ENCODE measurements around the gene AXIN1. TPM values are rescaled to one million over a fixed set of nuclear protein-coding genes. Genes with fewer than 3 reads are reported as not detected.
"Not testable (repeated sequence)": the region's sequence is repeated elsewhere in the genome, so short reads cannot be mapped to it uniquely, and the experiment has no call there.

AXIN1 gene
- total RNA-seq, 2 donors from 2014 or later, result 32.8 to 38.4 TPM

DNA sequence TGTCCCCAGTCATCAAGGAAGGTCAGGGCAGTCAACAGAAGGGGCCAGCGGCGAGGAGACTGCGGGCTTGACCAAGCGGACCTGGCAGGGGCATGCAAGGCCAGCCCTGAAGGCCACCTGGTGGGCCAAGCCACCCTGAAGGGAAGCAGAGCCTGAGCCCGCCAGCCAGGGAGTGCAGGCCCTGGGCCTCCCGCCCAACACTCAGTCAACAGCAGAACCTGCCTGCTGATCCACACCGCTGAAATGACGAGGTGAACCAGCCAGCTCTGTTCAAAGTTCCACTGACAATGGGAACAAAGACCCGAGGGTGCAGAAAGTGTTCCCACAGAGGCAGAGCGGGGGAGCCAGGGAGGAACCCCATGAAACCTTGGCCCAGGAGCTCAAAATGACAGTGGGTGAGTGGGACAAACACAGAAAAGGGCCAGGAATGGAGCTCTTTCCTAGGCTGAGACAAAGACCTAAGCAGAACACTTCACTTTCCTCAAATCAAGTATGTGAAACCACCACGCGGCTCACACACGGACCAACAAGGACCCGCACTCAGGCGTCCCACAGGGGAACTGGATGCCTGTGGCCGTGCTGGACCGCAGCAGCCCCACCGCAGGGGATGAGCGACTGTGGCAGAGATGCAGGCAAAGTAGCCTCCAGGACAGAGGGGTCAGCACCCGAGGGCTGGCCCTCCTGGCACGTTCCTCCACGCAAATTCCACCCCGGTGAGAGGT lies 12.0 kb downstream of the AXIN1 start:
- ATAC-seq (peak; percentile 43), DNase-seq (no peak)
- intact Hi-C loops (cut with DNase I, micrococcal nuclease), result no loop called here

DNA sequence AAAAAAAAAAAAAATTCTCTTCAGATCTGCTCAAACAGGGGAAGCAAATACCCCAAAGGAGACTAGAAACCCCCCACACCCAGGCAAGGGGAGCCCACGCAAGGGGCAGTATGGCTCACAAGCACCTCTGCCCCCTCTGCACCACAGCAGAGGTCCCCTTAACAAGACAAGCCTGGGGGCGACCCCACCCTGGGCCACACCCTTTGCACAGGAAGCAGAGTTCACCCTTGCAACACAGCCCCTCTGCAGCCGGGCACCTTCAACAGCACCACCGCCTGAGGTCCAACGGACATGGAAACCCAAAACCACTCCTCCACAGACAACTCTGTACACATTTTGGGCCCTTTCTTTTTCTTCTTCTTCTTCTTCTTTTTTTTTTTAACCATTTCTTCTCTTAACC lies 12.8 kb downstream of the AXIN1 start:
- intact Hi-C loops (cut with DNase I, micrococcal nuclease), result no loop called here
- DNase-seq, result no peak
- ATAC-seq, result peak; percentile 75

DNA sequence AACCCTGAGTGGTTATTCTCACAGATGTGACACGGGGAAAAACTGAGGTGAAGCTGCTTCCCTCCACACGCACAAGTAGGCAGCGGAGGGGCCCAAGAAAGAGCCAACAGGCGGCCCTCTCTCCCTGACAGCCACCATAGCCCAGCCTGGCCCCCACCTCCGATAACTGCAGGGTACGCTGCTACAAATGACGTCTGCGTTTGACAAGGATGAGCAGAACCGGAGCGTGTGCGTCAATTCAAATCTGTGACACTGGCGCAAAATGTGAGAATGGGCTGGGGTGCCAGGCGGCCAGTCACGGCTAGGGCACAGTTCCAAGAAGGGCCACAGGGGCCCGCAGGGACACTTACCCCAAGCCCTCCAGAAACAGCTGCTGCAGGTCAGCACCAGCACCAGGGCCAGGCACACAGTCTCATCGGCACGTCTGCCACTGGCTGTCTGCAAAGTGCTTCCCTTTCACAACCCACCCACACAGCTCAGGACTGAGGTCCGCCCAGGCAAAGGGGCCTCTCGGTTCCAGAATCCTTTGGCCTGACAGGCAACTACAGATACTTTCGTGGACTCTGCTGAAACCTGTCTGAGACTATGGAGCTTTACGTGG lies 14.4 kb downstream of the AXIN1 start:
- no peak for DNase-seq
- intact Hi-C loops (cut with DNase I, micrococcal nuclease), result no loop called here
- ATAC-seq, result no peak

DNA sequence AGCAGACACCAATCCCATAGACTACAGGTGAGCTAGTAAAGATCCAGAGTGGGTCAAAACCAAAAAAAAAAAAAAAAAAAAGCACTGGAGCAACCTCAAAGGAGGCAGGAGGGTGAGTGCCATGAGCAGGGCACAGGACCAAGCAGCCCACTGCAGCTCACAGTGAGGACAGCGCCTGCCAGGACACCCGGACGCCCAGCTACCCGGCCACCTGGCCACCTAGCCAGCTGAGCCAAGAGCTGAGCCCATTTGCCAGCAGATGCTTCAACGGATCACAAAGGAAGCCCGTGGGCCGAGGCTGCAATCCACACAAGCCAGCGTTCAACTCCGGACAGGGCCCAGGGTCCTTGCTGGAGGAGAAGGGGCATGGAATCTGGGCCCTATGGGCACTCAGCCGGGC lies 15.1 kb downstream of the AXIN1 start:
- ATAC-seq, result peak; percentile 10
- intact Hi-C loops (cut with DNase I, micrococcal nuclease), result no loop called here
- DNase-seq, result no peak

DNA sequence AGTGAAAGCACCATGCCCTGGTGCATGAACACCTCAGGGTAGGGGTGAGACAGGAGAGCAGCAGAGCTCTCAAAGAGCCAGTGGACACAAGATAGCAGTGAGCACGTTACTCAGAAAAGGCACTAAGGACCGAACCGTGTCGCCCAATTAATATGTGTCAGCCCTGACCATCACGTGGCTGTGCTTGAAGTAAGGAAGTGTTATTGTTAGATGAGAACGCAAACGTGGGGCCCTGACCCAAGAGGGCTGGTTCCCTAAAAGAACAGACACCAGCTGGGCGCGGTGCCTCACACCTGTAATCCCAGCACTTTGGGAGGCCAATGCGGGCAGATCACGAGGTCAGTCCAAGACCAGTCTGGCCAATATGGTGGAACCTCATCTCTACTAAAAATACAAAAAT lies 16.3 kb downstream of the AXIN1 start:
- intact Hi-C loops (cut with DNase I, micrococcal nuclease), result no loop called here
- DNase-seq (no peak), ATAC-seq (no peak)

DNA sequence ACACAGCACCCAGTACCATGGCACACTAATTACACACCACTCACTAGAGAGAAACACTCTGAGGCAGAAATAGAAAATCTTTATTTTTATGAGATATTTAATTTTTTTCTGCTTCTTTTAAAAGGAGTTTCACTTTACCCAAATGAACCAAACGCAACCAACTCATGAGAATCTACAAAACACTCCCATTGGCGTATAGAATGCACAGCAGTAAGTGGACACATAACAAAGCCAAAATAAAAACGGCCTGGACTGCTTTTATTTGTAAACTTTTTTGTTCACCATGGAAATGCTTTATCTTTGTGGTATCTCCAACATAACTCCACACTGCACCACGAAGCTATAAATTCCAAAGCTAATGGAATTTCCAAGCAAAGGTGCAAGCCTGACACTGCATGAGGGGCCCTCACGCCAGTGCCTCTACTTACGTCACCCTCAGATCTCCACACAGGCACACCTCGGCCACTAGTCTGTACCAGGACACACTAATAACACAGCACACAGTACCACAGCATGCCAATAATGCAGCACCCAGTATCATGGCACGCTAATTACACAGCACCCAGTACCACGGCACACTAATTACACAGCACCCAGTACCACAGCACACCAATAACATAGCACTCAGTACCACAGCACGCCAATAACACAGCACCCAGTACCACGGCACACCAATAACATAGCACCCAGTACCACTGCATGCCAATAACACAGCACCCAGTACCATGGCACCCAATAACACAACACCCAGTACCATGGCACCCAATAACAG lies 17.5 kb downstream of the AXIN1 start:
- ATAC-seq; DNase-seq; intact Hi-C loops (cut with DNase I, micrococcal nuclease): not testable (repeated sequence)

DNA sequence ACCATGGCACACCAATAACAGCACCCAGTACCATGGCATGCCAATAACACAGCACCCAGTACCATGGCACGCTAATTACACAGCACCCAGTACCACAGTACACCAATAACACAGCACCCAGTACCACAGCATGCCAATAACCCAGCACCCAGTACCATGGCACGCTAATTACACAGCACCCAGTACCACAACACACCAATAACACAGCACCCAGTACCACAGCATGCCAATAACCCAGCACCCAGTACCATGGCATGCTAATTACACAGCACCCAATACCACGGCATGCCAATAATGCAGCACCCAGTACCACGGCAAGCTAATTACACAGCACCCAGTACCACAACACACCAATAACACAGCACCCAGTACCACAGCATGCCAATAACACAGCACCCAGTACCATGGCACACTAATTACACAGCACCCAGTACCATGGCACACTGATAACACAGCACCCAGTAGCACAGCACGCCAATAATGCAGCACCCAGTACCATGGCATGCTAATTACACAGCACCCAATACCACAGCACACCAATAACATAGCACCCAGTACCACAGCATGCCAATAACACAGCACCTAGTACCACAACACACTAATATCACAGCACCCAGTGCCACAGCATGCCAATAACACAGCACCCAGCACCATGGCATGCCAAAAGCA lies 18.2 kb downstream of the AXIN1 start:
- DNase-seq; intact Hi-C loops (cut with DNase I, micrococcal nuclease); ATAC-seq: not testable (repeated sequence)

DNA sequence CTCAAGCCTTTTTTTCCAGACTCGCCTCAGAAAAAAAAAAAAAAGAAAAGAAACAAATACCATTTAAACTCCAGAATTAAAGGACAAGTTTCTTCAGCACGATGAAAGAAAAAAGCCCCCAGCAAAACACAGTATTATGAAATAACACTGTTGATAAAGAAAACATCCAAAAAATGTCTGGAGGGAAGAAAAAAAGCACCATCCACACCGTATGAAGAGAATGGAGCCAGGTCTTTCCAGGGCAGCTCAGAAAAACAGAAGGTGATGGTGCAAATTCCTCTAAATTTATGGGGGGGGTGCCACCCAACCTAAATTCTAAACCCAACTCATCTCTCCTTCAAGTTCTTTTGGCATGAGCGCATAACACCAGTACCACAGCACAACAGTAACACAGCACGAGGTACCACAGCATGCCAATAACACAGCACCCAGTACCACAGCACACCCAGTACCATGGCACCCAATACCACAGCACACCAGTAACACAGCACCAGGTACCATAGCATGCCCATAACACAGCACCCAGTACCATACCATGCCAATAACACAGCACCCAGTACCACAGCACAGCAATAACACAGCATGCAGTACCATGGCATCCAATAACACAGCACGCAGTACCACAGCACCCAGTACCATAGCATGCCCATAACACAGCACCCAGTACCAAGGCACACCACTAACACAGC lies 19.0 kb downstream of the AXIN1 start:
- DNase-seq, result no peak
- ATAC-seq, result no peak
- intact Hi-C loops (cut with DNase I, micrococcal nuclease), result no loop called here

DNA sequence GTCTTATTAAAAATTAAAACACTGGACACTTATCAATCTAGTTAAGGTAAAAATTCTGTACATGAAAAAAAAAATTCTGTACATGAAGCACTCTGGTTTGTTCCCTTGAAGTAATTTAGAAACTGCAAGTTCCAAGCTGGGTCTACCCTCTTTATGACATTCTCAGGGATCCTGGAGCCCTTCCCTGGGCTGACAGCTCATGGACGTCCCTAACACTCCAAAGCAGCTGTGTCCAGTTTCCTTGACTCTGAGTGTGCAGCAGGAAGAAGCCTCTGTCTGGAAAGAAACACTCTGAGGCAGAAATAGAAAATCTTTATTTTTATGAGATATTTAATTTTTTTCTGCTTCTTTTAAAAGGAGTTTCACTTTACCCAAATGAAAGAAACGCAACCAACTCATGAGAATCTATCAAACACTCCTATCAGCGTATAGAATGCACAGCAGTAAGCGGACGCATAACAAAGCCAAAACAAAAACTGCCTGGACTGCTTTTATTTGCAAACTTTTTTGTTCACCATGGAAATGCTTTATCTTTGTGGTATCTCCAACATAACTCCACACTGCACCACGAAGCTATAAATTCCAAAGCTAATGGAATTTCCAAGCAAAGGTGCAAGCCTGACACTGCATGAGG lies 21.2 kb downstream of the AXIN1 start:
- DNase-seq, result not testable (repeated sequence)

DNA sequence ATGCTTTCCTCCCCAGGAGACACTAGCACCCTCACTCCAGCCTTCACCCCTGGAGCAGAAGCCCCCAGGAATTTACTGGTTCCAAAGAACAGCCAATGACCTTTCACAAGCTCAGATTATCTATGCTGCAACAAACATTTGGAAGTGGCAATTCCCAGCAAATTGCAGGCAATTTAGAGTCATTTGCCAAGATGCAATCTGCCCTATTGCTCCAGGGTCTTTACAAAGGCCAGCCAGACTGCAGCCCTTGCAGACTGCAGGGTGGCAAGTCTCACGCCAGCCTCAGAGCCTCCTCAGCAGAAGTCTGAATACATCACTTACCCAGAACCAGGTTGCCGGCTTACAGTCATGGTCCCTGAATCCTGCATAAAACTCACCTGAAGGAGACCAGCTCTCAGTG lies 21.8 kb downstream of the AXIN1 start:
- DNase-seq (no peak), ATAC-seq (no peak)

More for the DNA sequence above, 21.2 kb downstream of the AXIN1 start:
- ATAC-seq; intact Hi-C loops (cut with DNase I, micrococcal nuclease): not testable (repeated sequence)

DNA sequence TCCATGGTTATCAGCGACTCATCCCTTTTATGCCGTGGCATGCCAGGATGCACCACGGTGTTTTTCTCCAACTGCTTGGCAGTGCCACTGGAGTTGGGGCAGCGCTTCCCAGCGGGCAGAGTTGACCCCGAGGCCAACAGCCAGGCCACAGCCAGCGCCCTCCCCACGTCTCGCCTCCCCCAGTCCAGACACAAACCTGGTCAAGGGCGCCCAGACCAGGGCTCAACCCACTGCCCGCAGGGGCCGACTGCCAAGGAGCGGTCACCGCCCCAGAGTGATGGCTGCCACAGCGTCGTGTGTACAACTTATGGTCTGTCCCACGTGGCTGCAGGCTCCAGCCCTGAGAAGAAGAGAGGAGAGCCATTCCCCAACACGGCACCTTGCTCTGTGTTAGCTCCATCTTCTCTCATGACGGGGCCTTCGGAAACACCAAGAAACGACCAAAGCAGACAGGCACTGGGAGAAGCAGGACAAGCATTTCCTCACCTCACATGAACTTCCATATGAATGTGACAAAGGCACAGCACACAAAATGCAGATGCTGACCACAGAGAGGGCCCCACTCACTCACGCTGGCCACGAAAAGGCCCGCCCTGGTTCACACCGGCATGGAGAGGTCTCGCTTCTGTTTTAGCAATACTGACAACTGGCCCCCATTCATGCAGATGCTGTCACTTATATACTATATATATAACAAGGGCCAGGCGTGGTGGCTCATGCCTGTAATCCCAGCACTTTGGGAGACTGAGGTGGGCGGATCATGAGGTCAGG lies 27.0 kb downstream of the AXIN1 start:
- DNase-seq (peak in 1 of 2 donors; percentile 26), ATAC-seq (no peak)
- intact Hi-C loops (cut with DNase I, micrococcal nuclease), result no loop called here

More for the DNA sequence above, 21.8 kb downstream of the AXIN1 start:
- intact Hi-C loops (cut with DNase I, micrococcal nuclease), result no loop called here

DNA sequence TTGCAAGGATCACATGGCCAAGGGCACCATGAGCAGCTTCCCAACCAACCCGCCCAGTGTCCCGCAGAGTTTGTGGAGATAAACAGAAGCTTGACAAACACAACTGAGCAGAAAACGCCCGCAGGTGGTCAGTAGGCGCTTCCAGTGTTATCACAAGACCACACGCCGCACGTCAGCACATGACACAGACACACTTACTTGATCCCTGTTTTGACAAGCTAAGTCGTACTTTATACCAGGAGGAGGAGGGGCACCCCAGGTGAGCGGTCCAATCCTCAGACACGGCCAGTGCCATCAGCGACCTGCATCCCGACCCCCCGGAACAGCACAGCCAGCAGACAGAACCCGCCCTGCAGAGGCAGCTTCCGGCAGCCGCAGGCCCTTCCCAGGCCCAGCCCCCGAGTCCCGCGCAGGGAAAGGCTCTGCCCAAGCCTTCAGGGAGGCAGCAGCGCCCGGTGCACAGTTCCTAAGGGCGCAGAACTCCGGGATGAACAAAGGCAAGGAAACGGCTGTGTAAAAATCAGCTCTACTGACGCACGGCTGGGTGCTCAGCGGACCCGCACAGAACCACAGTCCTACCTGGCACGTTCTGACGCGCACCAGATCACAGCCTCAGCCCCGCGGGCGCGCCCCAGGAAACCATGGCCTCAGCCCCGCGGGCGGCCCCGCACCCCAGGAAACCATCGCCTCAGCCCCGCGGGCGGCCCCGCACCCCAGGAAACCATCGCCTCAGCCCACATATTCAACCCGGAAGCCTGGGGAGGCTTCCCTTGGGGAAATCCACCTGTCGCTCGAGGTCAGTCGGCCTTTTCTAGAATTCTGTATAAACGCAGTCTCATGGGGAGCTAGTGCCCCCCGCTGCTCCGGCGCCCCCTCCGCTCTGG lies 27.8 kb downstream of the AXIN1 start:
- intact Hi-C loops (cut with DNase I, micrococcal nuclease), result no loop called here
- peak; percentile 35 for ATAC-seq
- DNase-seq, result peak; percentile 67 to 70

DNA sequence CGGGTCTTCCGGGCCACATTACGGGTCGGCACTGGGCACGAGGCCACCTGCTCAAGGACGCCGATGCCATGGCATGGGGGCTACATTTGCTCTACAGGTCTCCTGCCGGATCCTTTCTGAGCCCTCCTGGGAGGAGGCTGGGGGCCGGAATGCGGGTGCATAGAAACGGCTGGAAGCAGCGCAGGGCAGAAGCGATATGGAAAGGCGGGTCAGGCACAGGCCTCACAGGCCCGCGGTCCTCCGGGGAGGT lies 28.4 kb downstream of the AXIN1 start:
- no peak for ATAC-seq
- no peak for DNase-seq
- intact Hi-C loops (cut with DNase I, micrococcal nuclease), result no loop called here

DNA sequence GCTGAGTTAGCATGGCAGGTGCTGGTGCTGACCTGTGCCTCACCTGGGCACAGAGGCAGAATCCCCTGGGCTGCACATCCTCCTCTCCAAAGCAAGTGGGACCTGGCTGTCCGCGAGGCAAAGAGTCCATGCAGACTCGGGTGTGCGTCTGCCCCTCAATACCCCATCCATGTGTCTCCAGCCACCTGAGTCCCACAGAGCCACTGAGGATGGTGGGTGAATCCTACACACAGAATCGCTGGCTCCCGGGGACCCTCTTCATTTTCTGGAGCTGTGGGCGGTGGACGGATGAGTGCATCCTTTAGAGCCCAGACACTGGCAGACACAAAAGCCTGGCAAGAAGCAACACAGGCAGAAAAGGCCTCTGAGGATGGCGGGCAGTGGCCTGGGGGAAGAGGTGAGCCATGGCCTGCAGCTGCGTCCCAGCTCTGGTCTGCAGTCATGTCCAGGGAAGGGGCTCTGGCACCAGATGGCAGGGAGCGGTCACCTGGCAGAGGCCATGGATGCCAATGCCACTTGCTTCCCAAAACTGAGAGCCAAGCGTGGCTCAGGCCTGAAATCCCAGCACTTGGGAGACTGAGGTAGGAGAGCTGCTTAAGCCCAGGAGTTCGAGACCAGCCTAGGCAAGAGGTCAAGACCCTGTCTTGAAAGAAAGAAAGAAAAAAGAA lies 29.9 kb downstream of the AXIN1 start:
- intact Hi-C loops (cut with DNase I, micrococcal nuclease), result no loop called here

DNA sequence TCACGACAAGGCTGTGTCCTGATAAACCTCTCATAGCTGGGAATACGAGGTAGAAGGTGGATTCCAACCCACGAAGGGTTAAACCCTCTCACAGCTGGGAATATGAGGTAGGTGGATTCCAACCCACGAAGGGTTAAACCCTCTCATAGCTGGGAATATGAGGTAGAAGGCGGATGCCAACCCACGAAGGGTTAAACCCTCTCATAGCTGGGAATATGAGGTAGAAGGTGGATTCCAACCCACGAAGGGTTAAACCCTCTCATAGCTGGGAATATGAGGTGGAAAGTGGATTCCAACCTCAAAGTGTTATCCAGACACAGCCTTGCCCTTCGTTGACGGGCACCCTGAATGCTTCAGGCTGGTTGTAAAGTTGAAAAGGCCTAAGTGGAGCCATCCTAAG lies 31.0 kb downstream of the AXIN1 start:
- DNase-seq (no peak), ATAC-seq (no peak)
- intact Hi-C loops (cut with DNase I, micrococcal nuclease), result no loop called here

More for the DNA sequence above, 29.9 kb downstream of the AXIN1 start:
- ATAC-seq (no peak), DNase-seq (no peak)

DNA sequence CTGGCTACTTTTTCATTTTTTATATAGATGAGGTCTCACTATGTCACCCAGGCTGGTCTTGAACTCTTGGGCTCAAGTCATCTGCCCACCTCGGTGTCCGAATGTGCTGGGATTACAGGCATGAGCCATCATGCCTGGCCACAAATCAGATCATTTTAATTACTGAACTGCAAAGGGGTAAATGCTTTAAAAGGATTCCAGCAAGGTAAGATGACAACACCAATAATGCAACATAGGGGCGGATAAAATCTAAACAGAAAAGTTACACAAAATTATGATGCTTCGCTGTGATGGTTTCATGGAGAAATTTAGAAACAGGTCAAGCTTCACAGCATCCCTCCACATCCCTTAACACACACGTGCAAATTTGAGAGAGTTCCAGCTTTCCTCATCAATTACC lies 32.3 kb downstream of the AXIN1 start:
- ATAC-seq (no peak), DNase-seq (no peak)
- intact Hi-C loops (cut with DNase I, micrococcal nuclease), result no loop called here

Measured in left colon (tissue), 2 donors.